ENCODE results near the gene RAI14. TPM values are rescaled to one million over a fixed set of nuclear protein-coding genes. Genes with fewer than 3 reads are reported as not detected.

RAI14 gene
- total and polyA plus RNA-seq, 2 donors from 2014 or later: 13.2 to 60.3 TPM

- TF ChIP-seq CTCF (IDR thresholded peaks at IDR 0.05; ENCODE audit: borderline replicate concordance, extremely low read depth, insufficient read depth): no peak
- Histone ChIP-seq H3K9ac (ENCODE audit: low read length in 3 of 3) (no peak overlapping the region), H3K9me3 (ENCODE audit: control insufficient read depth in 2 of 3, insufficient read depth in 1 of 3, low read length in 3 of 3) (peaks cover 0 to 2% (median 0%) of the 10 kb centered on the region in 3 donors), H3K4me3 (ENCODE audit: low read length in 3 of 3) (no peak overlapping the region), H3K4me1 (ENCODE audit: control insufficient read depth in 2 of 3, insufficient read depth in 2 of 3, low read depth in 1 of 3, low read length in 3 of 3) (no peaks in the 10 kb centered on the region), H3K27me3 (ENCODE audit: control insufficient read depth, insufficient read depth, low read length) (no peaks in the 10 kb centered on the region), H3K36me3 (ENCODE audit: control insufficient read depth in 2 of 3, insufficient read depth in 3 of 3, low read length in 3 of 3) (no peaks in the 10 kb centered on the region), H3K27ac (ENCODE audit: low read depth in 2 of 2, low read length in 2 of 2) (no peak overlapping the region)
- DNase-seq (no peak), FAIRE-seq (no peak)
- intact Hi-C loops (cut with DNase I): no loop called here
Observed at GRCh38 chr5:34626036-34626435, 30.1 kb upstream of the RAI14 start.

- no peak for FAIRE-seq
- Histone ChIP-seq H3K36me3 (ENCODE audit: control insufficient read depth in 2 of 3, insufficient read depth in 3 of 3, low read length in 3 of 3) (no peaks in the 10 kb centered on the region), H3K4me3 (ENCODE audit: low read length in 3 of 3) (no peak overlapping the region), H3K9me3 (ENCODE audit: control insufficient read depth in 2 of 3, insufficient read depth in 1 of 3, low read length in 3 of 3) (peaks cover 0 to 5% (median 0%) of the 10 kb centered on the region in 3 donors), H3K4me1 (ENCODE audit: control insufficient read depth in 2 of 3, insufficient read depth in 2 of 3, low read depth in 1 of 3, low read length in 3 of 3) (no peaks in the 10 kb centered on the region), H3K9ac (ENCODE audit: low read length in 3 of 3) (no peak overlapping the region), H3K27me3 (ENCODE audit: control insufficient read depth, insufficient read depth, low read length) (no peaks in the 10 kb centered on the region), H3K27ac (ENCODE audit: low read depth in 2 of 2, low read length in 2 of 2) (no peak overlapping the region)
- no peak for TF ChIP-seq CTCF (IDR thresholded peaks at IDR 0.05; ENCODE audit: borderline replicate concordance, extremely low read depth, insufficient read depth)
- intact Hi-C loops (cut with DNase I): no loop called here
- DNase-seq: no peak
Observed at GRCh38 chr5:34626751-34627150, 29.4 kb upstream of the RAI14 start.

- H3K9ac ChIP-seq (ENCODE audit: low read length in 3 of 3): no peak overlapping the region
- TF ChIP-seq CTCF (IDR thresholded peaks at IDR 0.05; ENCODE audit: borderline replicate concordance, extremely low read depth, insufficient read depth): no peak
- H3K36me3 ChIP-seq (ENCODE audit: control insufficient read depth in 2 of 3, insufficient read depth in 3 of 3, low read length in 3 of 3): no peaks in the 10 kb centered on the region
- H3K4me3 ChIP-seq (ENCODE audit: low read length in 3 of 3): no peak overlapping the region
- DNase-seq: no peak
- no peak for FAIRE-seq
- peaks cover 0 to 5% (median 0%) of the 10 kb centered on the region in 3 donors for H3K9me3 ChIP-seq (ENCODE audit: control insufficient read depth in 2 of 3, insufficient read depth in 1 of 3, low read length in 3 of 3)
- no peak overlapping the region for H3K27ac ChIP-seq (ENCODE audit: low read depth in 2 of 2, low read length in 2 of 2)
- no peaks in the 10 kb centered on the region for H3K4me1 ChIP-seq (ENCODE audit: control insufficient read depth in 2 of 3, insufficient read depth in 2 of 3, low read depth in 1 of 3, low read length in 3 of 3)
- intact Hi-C loops (cut with DNase I): no loop called here
- no peaks in the 10 kb centered on the region for H3K27me3 ChIP-seq (ENCODE audit: control insufficient read depth, insufficient read depth, low read length)
Observed at GRCh38 chr5:34627794-34628193, 28.3 kb upstream of the RAI14 start.

GRCh38 chr5:34628373-34628772, 27.8 kb upstream of the RAI14 start:
- intact Hi-C loops (cut with DNase I): no loop called here
- no peaks in the 10 kb centered on the region for H3K36me3 ChIP-seq (ENCODE audit: control insufficient read depth in 2 of 3, insufficient read depth in 3 of 3, low read length in 3 of 3)
- no peak for TF ChIP-seq CTCF (IDR thresholded peaks at IDR 0.05; ENCODE audit: borderline replicate concordance, extremely low read depth, insufficient read depth)
- no peak overlapping the region for H3K9ac ChIP-seq (ENCODE audit: low read length in 3 of 3)
- no peaks in the 10 kb centered on the region for H3K27me3 ChIP-seq (ENCODE audit: control insufficient read depth, insufficient read depth, low read length)
- H3K9me3 ChIP-seq (ENCODE audit: control insufficient read depth in 2 of 3, insufficient read depth in 1 of 3, low read length in 3 of 3): peaks cover 0 to 5% (median 0%) of the 10 kb centered on the region in 3 donors
- H3K27ac ChIP-seq (ENCODE audit: low read depth in 2 of 2, low read length in 2 of 2): no peak overlapping the region
- DNase-seq: no peak
- H3K4me3 ChIP-seq (ENCODE audit: low read length in 3 of 3): no peak overlapping the region
- no peak for FAIRE-seq
- H3K4me1 ChIP-seq (ENCODE audit: control insufficient read depth in 2 of 3, insufficient read depth in 2 of 3, low read depth in 1 of 3, low read length in 3 of 3): no peaks in the 10 kb centered on the region

All from kidney (tissue), 14 donors.